ENCODE data around the gene NELL1.

Gene NELL1

DNA sequence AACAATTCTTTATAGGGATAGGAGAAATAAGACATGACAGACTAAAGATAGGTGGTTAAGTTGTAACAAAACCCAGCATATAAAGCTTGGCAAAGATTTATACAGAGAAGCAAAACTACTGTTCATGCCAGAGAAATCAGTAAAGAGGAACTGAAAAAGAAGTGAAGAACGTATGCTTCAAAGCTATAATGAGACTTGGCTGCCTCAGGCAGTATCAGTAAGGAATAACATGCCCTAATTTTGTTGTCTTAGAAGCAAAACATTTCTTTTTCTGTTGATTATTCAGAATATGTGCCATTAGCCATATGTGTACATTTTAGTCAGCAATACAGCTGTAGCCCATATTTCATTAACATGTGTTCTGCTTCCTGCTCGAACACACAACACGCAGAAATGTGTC, 403.2 kb downstream of the NELL1 start:
- H3K4me3 ChIP-seq (ENCODE audit: extremely low read depth, insufficient read depth, low read length, poor library complexity, severe bottlenecking), result no peak overlapping the region
- H3K36me3 ChIP-seq (ENCODE audit: control insufficient read depth, insufficient read depth, low read length), result no peaks in the 10 kb centered on the region
- no peaks in the 10 kb centered on the region for H3K4me1 ChIP-seq (ENCODE audit: control insufficient read depth, insufficient read depth, low read length, poor library complexity, severe bottlenecking)
- WGBS, 2 experiments (ENCODE audit: insufficient coverage in 2 of 2), result 78 to 92% methylated on average over 3 of the region's 3 CpGs
- no peak overlapping the region for H3K27ac ChIP-seq (ENCODE audit: low read depth, low read length, severe bottlenecking)
- H3K9me3 ChIP-seq (ENCODE audit: control insufficient read depth, low read length), result no peaks in the 10 kb centered on the region

DNA sequence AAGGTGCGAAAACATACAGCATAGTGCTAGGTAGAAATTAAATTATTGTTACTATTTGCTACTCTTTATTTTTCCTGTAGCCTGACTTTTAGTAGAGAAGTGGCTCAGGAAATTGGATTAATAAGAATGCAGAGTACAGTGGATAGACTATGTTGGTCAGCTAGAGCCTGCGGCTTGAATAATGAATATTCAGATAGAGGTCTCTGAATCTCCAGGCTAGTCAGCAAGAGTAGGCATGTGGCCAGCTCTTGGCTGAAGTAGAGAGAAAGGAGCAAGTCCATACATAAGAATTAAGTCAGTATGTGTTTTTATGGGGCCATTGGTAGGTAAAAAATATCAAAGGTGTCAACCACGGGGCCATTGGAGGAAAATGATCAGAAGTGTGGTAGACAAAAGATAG, 413.5 kb downstream of the NELL1 start:
- WGBS, 2 experiments (ENCODE audit: insufficient coverage in 2 of 2), result 83 to 95% methylated on average over 2 of the region's 3 CpGs
- H3K27ac ChIP-seq (ENCODE audit: low read depth, low read length, severe bottlenecking), result no peak overlapping the region
- no peak overlapping the region for H3K4me3 ChIP-seq (ENCODE audit: extremely low read depth, insufficient read depth, low read length, poor library complexity, severe bottlenecking)
- no peaks in the 10 kb centered on the region for H3K4me1 ChIP-seq (ENCODE audit: control insufficient read depth, insufficient read depth, low read length, poor library complexity, severe bottlenecking)
- no peaks in the 10 kb centered on the region for H3K9me3 ChIP-seq (ENCODE audit: control insufficient read depth, low read length)
- H3K36me3 ChIP-seq (ENCODE audit: control insufficient read depth, insufficient read depth, low read length), result no peaks in the 10 kb centered on the region

DNA sequence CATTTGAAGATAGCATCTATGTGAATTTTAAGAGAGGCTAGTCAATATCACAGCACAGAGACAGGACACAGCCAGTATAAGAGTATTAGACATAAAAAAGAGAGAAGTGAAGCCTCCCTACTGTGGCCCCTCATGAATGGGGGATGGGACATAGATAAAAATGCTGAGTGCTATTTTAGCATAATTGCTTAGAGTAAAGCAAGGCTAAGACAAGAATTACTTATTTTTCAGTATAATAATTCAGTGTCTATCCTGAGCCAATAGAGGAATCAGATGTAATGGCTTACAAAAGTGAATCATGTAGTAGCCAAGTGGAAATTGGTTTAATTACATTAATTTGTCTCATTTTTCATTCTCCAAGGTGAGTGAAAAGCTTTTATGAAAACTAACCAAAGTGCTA, 419.5 kb downstream of the NELL1 start:
- H3K4me3 ChIP-seq (ENCODE audit: extremely low read depth, insufficient read depth, low read length, poor library complexity, severe bottlenecking), result no peak overlapping the region
- H3K4me1 ChIP-seq (ENCODE audit: control insufficient read depth, insufficient read depth, low read length, poor library complexity, severe bottlenecking), result no peaks in the 10 kb centered on the region
- H3K9me3 ChIP-seq (ENCODE audit: control insufficient read depth, low read length), result no peaks in the 10 kb centered on the region
- no peaks in the 10 kb centered on the region for H3K36me3 ChIP-seq (ENCODE audit: control insufficient read depth, insufficient read depth, low read length)
- H3K27ac ChIP-seq (ENCODE audit: low read depth, low read length, severe bottlenecking), result no peak overlapping the region

DNA sequence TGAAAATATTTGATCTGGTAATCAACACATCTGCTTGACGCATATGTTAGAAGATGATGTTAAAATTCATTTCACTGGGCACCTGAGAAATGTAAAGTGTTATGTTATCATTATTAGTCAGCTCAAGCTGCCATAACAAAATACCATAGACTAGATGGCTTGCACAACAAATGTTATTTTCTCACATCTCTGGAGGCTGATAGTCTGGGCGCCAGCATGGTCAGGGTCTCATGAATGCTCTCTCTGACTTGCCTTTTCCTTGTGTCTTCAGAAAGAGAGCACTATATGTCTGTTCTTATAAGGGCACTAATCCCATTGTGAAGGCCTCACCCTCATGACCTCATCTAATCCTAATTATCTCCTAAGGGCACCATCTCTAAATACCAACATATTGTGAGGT, 435.3 kb downstream of the NELL1 start:
- Histone ChIP-seq H3K9me3 (ENCODE audit: control insufficient read depth, low read length) (no peaks in the 10 kb centered on the region), H3K27ac (ENCODE audit: low read depth, low read length, severe bottlenecking) (no peak overlapping the region), H3K4me1 (ENCODE audit: control insufficient read depth, insufficient read depth, low read length, poor library complexity, severe bottlenecking) (no peaks in the 10 kb centered on the region), H3K4me3 (ENCODE audit: extremely low read depth, insufficient read depth, low read length, poor library complexity, severe bottlenecking) (no peak overlapping the region), H3K36me3 (ENCODE audit: control insufficient read depth, insufficient read depth, low read length) (no peaks in the 10 kb centered on the region)
- 80 to 100% methylated on average over 1 of the region's 2 CpGs for WGBS, 2 experiments (ENCODE audit: insufficient coverage in 2 of 2)

DNA sequence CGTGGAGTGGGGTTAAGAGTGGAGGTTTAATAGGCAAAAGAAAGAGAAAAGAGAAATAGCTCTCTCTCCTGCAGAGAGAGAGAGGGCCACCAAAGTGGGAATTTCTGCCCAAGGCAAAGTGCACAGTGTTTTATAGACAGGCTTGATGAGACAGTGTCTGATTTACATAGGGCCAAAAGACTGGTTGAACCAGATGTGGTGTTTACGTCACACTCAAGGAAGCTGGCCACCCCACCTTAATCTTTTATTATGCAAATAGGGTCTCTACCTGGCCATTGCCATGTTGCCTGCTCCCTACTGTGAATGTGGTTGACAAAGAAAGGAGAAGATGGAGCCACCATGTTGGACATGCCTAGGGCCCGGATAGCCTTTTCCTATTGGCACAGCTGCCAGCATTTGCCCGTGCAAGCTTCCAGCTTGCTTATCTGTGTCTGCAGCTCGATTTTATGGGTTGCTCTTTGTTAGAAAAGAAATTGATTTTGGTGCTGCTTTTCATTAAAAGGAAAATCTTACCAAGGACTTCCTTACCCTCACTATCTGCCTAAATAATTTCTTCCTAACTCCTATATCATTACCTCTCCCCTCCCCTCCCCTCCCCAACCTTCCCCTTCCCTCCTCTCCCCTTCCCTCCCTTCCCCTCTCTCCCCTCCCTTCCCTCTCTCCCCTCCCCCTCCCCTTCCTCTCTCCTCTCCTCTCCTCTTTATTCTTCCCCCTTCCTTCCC, 436.0 kb downstream of the NELL1 start:
- no peak overlapping the region for H3K4me3 ChIP-seq (ENCODE audit: extremely low read depth, insufficient read depth, low read length, poor library complexity, severe bottlenecking)
- no peaks in the 10 kb centered on the region for H3K36me3 ChIP-seq (ENCODE audit: control insufficient read depth, insufficient read depth, low read length)
- H3K9me3 ChIP-seq (ENCODE audit: control insufficient read depth, low read length), result no peaks in the 10 kb centered on the region
- H3K27ac ChIP-seq (ENCODE audit: low read depth, low read length, severe bottlenecking), result no peak overlapping the region
- WGBS, 2 experiments (ENCODE audit: insufficient coverage in 2 of 2), result 84 to 100% methylated on average over 1 to 2 of the region's 5 CpGs
- H3K4me1 ChIP-seq (ENCODE audit: control insufficient read depth, insufficient read depth, low read length, poor library complexity, severe bottlenecking), result no peaks in the 10 kb centered on the region

DNA sequence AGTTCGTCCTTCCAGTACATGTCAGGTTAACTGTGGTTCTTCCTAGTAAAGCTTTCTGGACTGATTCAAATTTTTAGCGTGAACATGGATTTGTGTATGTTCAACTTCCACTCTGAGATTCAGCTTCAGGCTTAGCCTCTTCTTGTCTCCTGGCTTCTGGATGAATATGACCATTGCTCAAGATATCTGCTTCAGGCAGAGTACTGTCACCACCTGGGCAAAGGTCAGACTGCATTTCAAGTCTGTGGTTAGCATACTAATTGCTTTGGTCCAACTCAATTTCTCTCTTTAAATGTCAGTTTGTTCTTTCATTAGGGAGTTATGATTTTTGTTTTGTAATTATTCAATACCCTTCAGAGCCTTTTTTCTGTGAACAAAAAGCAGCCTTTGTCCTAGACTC, 440.0 kb downstream of the NELL1 start:
- H3K4me3 ChIP-seq (ENCODE audit: extremely low read depth, insufficient read depth, low read length, poor library complexity, severe bottlenecking), result no peak overlapping the region
- H3K36me3 ChIP-seq (ENCODE audit: control insufficient read depth, insufficient read depth, low read length), result no peaks in the 10 kb centered on the region
- H3K4me1 ChIP-seq (ENCODE audit: control insufficient read depth, insufficient read depth, low read length, poor library complexity, severe bottlenecking), result no peaks in the 10 kb centered on the region
- no peak overlapping the region for H3K27ac ChIP-seq (ENCODE audit: low read depth, low read length, severe bottlenecking)
- H3K9me3 ChIP-seq (ENCODE audit: control insufficient read depth, low read length), result no peaks in the 10 kb centered on the region
- WGBS, 2 experiments (ENCODE audit: insufficient coverage in 2 of 2), result 86 to 92% methylated on average over 1 to 2 of the region's 2 CpGs

DNA sequence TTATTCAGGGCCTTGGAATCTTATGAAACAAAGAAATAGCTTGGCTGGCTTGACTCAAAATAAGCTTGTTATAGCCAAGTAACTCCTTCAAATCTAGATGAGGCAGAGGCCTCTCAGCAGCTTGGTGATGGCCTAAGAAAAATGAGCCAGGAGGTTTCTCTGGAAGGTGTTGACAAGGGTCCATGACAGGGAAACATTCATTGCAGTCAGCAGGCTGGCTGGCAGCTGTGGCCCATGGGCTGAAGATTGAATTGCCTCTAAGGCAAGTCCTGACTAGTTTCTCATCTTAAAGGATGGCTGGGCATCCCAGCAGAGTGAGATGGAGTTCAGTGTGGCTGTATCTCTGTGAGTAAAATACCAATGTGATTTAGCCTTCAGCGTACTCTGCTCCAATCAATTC, 441.0 kb downstream of the NELL1 start:
- no CpG with 5 or more reads among the region's 1 CpG for WGBS, 2 experiments (ENCODE audit: insufficient coverage in 2 of 2)
- H3K27ac ChIP-seq (ENCODE audit: low read depth, low read length, severe bottlenecking), result no peak overlapping the region
- H3K4me1 ChIP-seq (ENCODE audit: control insufficient read depth, insufficient read depth, low read length, poor library complexity, severe bottlenecking), result no peaks in the 10 kb centered on the region

DNA sequence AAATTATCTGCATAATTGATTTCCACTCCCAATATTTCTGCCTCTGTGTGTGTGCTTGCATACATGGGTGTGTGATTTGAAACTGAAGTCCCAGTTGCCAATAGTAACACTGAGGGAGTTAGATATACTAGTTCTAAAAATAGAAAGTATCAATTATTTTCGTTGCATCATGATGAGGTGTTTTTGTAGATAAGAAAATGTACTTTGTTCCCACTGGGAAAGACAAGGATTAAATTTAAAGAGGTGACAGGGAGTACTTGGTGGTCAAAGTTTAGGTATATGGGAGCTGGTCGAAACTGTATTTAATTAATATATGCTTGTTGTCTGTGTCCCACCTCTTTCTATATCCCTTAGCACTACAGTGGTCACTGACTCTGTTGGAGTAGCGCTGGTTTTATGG, 444.5 kb downstream of the NELL1 start:
- H3K36me3 ChIP-seq (ENCODE audit: control insufficient read depth, insufficient read depth, low read length), result no peaks in the 10 kb centered on the region
- H3K27ac ChIP-seq (ENCODE audit: low read depth, low read length, severe bottlenecking), result no peak overlapping the region
- no peaks in the 10 kb centered on the region for H3K4me1 ChIP-seq (ENCODE audit: control insufficient read depth, insufficient read depth, low read length, poor library complexity, severe bottlenecking)
- WGBS, 2 experiments (ENCODE audit: insufficient coverage in 2 of 2), result no CpG with 5 or more reads among the region's 3 CpGs
- H3K4me3 ChIP-seq (ENCODE audit: extremely low read depth, insufficient read depth, low read length, poor library complexity, severe bottlenecking), result no peak overlapping the region
- no peaks in the 10 kb centered on the region for H3K9me3 ChIP-seq (ENCODE audit: control insufficient read depth, low read length)

More for the DNA sequence above, 441.0 kb downstream of the NELL1 start:
- Histone ChIP-seq H3K4me3 (ENCODE audit: extremely low read depth, insufficient read depth, low read length, poor library complexity, severe bottlenecking) (no peak overlapping the region), H3K36me3 (ENCODE audit: control insufficient read depth, insufficient read depth, low read length) (no peaks in the 10 kb centered on the region), H3K9me3 (ENCODE audit: control insufficient read depth, low read length) (no peaks in the 10 kb centered on the region)

DNA sequence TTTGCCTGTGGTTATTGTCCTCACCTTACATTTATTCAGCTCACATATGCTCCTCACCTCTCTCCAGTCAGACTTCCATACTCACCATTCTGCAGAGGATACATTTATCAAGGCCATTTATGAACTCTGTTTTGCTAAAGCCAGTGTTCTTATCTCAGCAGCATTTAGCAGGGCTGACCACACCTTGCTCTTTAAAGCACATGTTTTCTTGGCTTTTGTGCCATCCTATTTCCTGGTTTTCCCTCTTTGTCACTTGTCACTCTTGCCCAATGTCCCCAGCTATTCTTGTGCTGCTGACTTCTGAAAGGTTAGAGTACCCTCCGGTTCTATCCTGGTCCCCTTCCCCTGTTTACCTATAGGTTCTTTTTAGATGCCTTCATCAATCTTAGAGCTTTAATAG, 446.6 kb downstream of the NELL1 start:
- Histone ChIP-seq H3K9me3 (ENCODE audit: control insufficient read depth, low read length) (no peaks in the 10 kb centered on the region), H3K4me1 (ENCODE audit: control insufficient read depth, insufficient read depth, low read length, poor library complexity, severe bottlenecking) (no peaks in the 10 kb centered on the region), H3K27ac (ENCODE audit: low read depth, low read length, severe bottlenecking) (no peak overlapping the region), H3K4me3 (ENCODE audit: extremely low read depth, insufficient read depth, low read length, poor library complexity, severe bottlenecking) (no peak overlapping the region), H3K36me3 (ENCODE audit: control insufficient read depth, insufficient read depth, low read length) (no peaks in the 10 kb centered on the region)
- WGBS, 2 experiments (ENCODE audit: insufficient coverage in 2 of 2), result 86 to 100% methylated on average over 1 of the region's 1 CpG

DNA sequence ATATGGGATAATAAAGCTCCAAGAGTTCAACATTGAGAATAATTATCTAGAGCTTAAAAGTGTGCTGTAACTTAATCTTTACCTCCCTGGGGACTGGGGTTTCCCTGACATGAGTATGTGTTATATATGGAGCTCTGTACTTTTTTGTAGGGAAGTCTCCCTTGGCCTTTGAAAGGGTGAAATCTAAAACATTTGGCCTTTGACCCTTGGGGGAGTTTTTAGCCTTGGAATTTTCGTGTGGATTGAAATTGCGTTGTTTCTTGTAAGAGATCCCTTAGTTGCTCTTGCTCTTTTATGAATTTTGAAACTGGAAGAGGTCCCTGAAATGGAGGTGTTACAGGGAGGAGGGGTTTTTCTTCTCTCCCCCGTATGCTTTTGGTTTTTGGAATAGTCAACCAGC, 450.0 kb downstream of the NELL1 start:
- WGBS, 2 experiments (ENCODE audit: insufficient coverage in 2 of 2), result 79% methylated on average over 2 of the region's 3 CpGs; no CpG with 5 or more reads in 1 of the 2 experiments
- H3K27ac ChIP-seq (ENCODE audit: low read depth, low read length, severe bottlenecking), result no peak overlapping the region
- no peak overlapping the region for H3K4me3 ChIP-seq (ENCODE audit: extremely low read depth, insufficient read depth, low read length, poor library complexity, severe bottlenecking)
- H3K9me3 ChIP-seq (ENCODE audit: control insufficient read depth, low read length), result no peaks in the 10 kb centered on the region
- no peaks in the 10 kb centered on the region for H3K4me1 ChIP-seq (ENCODE audit: control insufficient read depth, insufficient read depth, low read length, poor library complexity, severe bottlenecking)
- no peaks in the 10 kb centered on the region for H3K36me3 ChIP-seq (ENCODE audit: control insufficient read depth, insufficient read depth, low read length)

DNA sequence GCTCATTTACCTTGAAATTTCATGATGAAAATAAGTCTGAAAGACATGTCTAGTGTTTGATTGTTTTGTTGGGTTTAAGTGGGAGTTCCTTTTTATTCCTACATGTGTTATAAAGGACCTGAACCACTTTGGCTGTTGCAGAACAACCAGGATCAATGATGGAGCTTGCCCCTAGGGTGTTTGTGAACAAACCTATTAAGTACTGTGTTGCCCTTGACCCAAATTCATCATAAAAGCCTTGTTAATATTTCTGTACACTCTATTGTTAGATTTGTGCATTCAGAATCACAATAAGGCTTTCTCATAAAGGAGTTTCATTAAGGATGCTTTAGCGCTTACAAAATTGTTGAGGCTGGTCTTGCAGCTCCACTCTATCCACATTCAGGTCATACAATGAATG, 452.6 kb downstream of the NELL1 start:
- H3K27ac ChIP-seq (ENCODE audit: low read depth, low read length, severe bottlenecking), result no peak overlapping the region
- 100% methylated on average over 1 of the region's 1 CpG; no CpG with 5 or more reads in 1 of the 2 experiments for WGBS, 2 experiments (ENCODE audit: insufficient coverage in 2 of 2)
- no peaks in the 10 kb centered on the region for H3K4me1 ChIP-seq (ENCODE audit: control insufficient read depth, insufficient read depth, low read length, poor library complexity, severe bottlenecking)
- H3K4me3 ChIP-seq (ENCODE audit: extremely low read depth, insufficient read depth, low read length, poor library complexity, severe bottlenecking), result no peak overlapping the region
- no peaks in the 10 kb centered on the region for H3K9me3 ChIP-seq (ENCODE audit: control insufficient read depth, low read length)
- no peaks in the 10 kb centered on the region for H3K36me3 ChIP-seq (ENCODE audit: control insufficient read depth, insufficient read depth, low read length)

All from mesodermal cell (in vitro differentiated cells).